Osteoblast (primary cell): ENCODE measurements around the gene SPC24. TPM values are rescaled to one million over a fixed set of nuclear protein-coding genes. Genes with fewer than 3 reads are reported as not detected.

Source experiments
- DNase-seq: peaks from one replicate; pipeline ENCODE4 v3.0.0; 2011; ENCODE audit warnings: low spot score, mixed read lengths; ENCODE audit not compliant: insufficient read length; ENCODE audit errors: missing footprints
- H2AFZ ChIP-seq: 2 replicates; pipeline ENCODE4 v1.6.0; 2011; ENCODE audit warnings: mild to moderate bottlenecking, low read length
- H3K27ac ChIP-seq: 2 replicates; pipeline ENCODE4 v1.5.1; 2011; ENCODE audit warnings: mild to moderate bottlenecking, low read depth, low read length, moderate library complexity
- H3K27me3 ChIP-seq: 2 replicates; pipeline ENCODE4 v1.6.0; 2012; ENCODE audit warnings: mild to moderate bottlenecking, control low read depth, inconsistent platforms, low read length, moderate library complexity; ENCODE audit not compliant: insufficient read depth
- H3K36me3 ChIP-seq: 2 replicates; pipeline ENCODE4 v1.5.1; 2011; ENCODE audit warnings: mild to moderate bottlenecking, low read length, control low read depth, moderate library complexity; ENCODE audit not compliant: insufficient read depth
- H3K4me1 ChIP-seq: 2 replicates; pipeline ENCODE4 v1.5.1; 2011; ENCODE audit warnings: mild to moderate bottlenecking, low read length, control low read depth, moderate library complexity; ENCODE audit not compliant: insufficient read depth
- H3K4me2 ChIP-seq: 2 replicates; pipeline ENCODE4 v1.6.0; 2011; ENCODE audit warnings: mild to moderate bottlenecking, low read length; ENCODE audit not compliant: insufficient read depth
- H3K4me3 ChIP-seq: fragments of 200-600 bp; sonication (generic); 3 replicates; pipeline ENCODE4 v1.5.1; 2012; ENCODE audit warnings: mild to moderate bottlenecking, low read length, inconsistent platforms; ENCODE audit not compliant: insufficient read depth
- H3K79me2 ChIP-seq: 2 replicates; pipeline ENCODE4 v1.6.0; 2012; ENCODE audit warnings: mild to moderate bottlenecking, low read length, control low read depth, inconsistent platforms; ENCODE audit not compliant: insufficient read depth
- H3K9me3 ChIP-seq: 2 replicates; pipeline ENCODE4 v1.5.1; 2011; ENCODE audit warnings: low read depth, low read length, control low read depth
- H4K20me1 ChIP-seq: 2 replicates; pipeline ENCODE4 v1.6.0; 2012; ENCODE audit warnings: mild to moderate bottlenecking, low read length, control low read depth; ENCODE audit not compliant: insufficient read depth
- total RNA-seq: library from RNA; depleted of rRNA; stranded (reverse); fragments of >200 nt; gene quantifications from 2 replicates; pipeline ENCODE4 v1.2.3, GENCODE V29; 2012
- TF ChIP-seq, protein P1 (sequence below): IDR thresholded peaks from 2 replicates; pipeline ENCODE4 v1.5.1; 2011; ENCODE audit warnings: mild to moderate bottlenecking, low read depth, low read length, moderate library complexity; ENCODE audit errors: extremely low read depth

The SPC24 gene
- total RNA-seq, 1 donor, result 5.4 TPM

DNA sequence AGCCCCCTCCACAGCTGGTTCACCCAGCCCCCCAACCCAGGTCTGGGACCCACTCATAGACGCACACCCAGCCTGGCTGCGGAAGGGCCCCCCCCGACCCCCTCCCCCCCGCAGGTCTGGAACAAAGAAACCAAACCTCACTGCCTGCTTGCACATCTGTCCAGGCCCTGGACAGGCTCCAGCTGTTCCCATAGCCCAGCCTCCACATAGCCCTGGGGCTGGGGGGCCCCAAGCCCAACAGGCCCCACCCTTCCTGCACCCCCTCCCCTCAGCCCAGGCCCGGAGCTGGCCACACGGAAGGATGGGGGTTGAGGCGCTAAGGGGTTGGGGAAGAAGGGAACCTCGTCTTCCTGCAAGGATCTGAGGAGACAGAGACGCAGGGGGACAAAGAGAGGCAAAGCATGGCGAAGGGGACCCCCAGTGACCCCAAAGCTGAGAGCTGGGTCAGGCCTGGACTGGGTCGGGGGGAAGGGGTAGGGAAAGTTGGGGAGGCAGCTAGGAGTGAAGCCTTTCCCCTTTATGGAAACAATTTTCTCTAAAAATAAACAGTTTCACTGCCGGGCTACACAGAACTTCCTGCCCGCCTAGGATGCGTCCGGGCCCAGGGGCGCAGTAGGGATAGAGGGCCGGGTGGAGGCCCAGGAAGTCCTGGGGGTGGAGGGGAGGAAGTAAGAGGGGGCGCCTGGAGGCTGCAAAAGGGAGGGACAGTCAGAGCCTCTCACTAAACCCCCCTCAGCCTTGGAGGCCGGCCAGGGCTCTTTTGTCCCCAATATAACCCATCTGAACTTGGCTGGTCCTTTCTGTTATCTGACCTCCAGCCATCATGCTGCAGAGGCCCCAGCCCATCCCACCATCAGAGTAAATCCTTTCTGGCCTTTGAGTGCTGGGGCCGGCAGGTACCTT is 39.3 kb upstream of the SPC24 start:
- H4K20me1 ChIP-seq, result peaks cover 24% of the 10 kb centered on the region
- H3K4me1 ChIP-seq, result peaks cover 21% of the 10 kb centered on the region
- H3K4me2 ChIP-seq, result peak overlapping the region; percentile 75
- peaks cover 36% of the 10 kb centered on the region for H3K36me3 ChIP-seq
- DNase-seq, result peak; percentile 93
- no peak overlapping the region for H2AFZ ChIP-seq
- no peaks in the 10 kb centered on the region for H3K9me3 ChIP-seq
- peak overlapping the region; percentile 15 for H3K27ac ChIP-seq
- TF ChIP-seq, protein P1, sequence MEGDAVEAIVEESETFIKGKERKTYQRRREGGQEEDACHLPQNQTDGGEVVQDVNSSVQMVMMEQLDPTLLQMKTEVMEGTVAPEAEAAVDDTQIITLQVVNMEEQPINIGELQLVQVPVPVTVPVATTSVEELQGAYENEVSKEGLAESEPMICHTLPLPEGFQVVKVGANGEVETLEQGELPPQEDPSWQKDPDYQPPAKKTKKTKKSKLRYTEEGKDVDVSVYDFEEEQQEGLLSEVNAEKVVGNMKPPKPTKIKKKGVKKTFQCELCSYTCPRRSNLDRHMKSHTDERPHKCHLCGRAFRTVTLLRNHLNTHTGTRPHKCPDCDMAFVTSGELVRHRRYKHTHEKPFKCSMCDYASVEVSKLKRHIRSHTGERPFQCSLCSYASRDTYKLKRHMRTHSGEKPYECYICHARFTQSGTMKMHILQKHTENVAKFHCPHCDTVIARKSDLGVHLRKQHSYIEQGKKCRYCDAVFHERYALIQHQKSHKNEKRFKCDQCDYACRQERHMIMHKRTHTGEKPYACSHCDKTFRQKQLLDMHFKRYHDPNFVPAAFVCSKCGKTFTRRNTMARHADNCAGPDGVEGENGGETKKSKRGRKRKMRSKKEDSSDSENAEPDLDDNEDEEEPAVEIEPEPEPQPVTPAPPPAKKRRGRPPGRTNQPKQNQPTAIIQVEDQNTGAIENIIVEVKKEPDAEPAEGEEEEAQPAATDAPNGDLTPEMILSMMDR, result no peak
- H3K27me3 ChIP-seq, result no peaks in the 10 kb centered on the region
- H3K4me3 ChIP-seq, result peak overlapping the region; percentile 57
- peaks cover 68% of the 10 kb centered on the region for H3K79me2 ChIP-seq

DNA sequence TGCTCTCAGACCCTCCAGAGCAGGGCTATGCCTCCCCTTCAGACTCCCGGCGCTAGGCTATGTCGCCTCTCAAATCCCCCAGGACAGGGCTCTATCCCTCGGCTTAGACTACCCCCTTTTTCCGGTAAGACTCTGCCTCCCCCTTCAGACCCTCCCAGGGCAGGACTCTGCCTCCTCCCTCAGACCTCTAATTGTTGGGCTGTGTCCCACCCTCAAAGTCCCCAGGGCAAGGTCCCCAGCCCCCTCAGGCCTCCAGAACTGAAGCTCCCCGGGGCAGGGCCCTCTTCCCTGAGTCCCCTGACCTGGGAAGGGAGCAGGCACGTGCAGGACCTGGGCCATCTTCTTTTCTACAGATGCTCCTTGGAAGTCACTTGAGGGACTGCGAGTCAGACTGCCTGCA is 38.6 kb upstream of the SPC24 start:
- TF ChIP-seq, protein P1, result no peak
- H4K20me1 ChIP-seq, result peaks cover 24% of the 10 kb centered on the region
- H2AFZ ChIP-seq, result no peak overlapping the region
- H3K4me3 ChIP-seq, result no peak overlapping the region
- H3K9me3 ChIP-seq, result no peaks in the 10 kb centered on the region
- peak; percentile 66 for DNase-seq
- no peak overlapping the region for H3K27ac ChIP-seq
- H3K27me3 ChIP-seq, result no peaks in the 10 kb centered on the region
- H3K4me1 ChIP-seq, result peaks cover 25% of the 10 kb centered on the region
- H3K36me3 ChIP-seq, result peaks cover 36% of the 10 kb centered on the region
- no peak overlapping the region for H3K4me2 ChIP-seq
- H3K79me2 ChIP-seq, result peaks cover 73% of the 10 kb centered on the region

- Histone ChIP-seq H3K27ac (no peak overlapping the region), H4K20me1 (peaks cover 24% of the 10 kb centered on the region), H3K27me3 (no peaks in the 10 kb centered on the region), H2AFZ (no peak overlapping the region), H3K9me3 (no peaks in the 10 kb centered on the region), H3K4me2 (no peak overlapping the region), H3K36me3 (peaks cover 44% of the 10 kb centered on the region), H3K4me3 (no peak overlapping the region), H3K79me2 (peaks cover 81% of the 10 kb centered on the region), H3K4me1 (peaks cover 25% of the 10 kb centered on the region)
- DNase-seq, result no peak
- TF ChIP-seq, protein P1, result no peak
Measured at GRCh38 chr19:11192957-11193939, 37.7 kb upstream of the SPC24 start.
